Psoas muscle (tissue), 8 donors: Measurements from ENCODE around the gene COL7A1. TPM values are rescaled to one million over a fixed set of nuclear protein-coding genes. Genes with fewer than 3 reads are reported as not detected.

Experiments used
- ATAC-seq, 4 donors: fragments of 200-7000 bp; cut with Tn5 transposase; one replicate each; pipeline ENCODE4 v1.9.1; 2020; ENCODE audit warnings: moderate library complexity in 3 of 4, mild to moderate bottlenecking in 2 of 4
- DNase-seq, 2 donors: peaks; one replicate each; pipeline ENCODE4 v3.0.0-alpha.2; 2020
- H3K27ac ChIP-seq: fragments of 200-600 bp; one replicate; pipeline ENCODE4 v1.8.0; 2022
- H3K27me3 ChIP-seq, 3 donors: fragments of 200-600 bp in 1 of 3; one replicate each; pipeline versions ENCODE4 v1.6.1 to v1.8.0; 2013 to 2022; ENCODE audit warnings: low read length in 2 of 3, mild to moderate bottlenecking in 2 of 3, moderate library complexity in 1 of 3; ENCODE audit not compliant: insufficient read depth in 3 of 3
- H3K36me3 ChIP-seq, 2 donors: fragments of 200-600 bp in 1 of 2; one replicate each; pipeline versions ENCODE4 v1.6.1 to v1.8.0; 2013 to 2022; ENCODE audit warnings: low read depth in 1 of 2, mild to moderate bottlenecking in 1 of 2, moderate library complexity in 1 of 2; ENCODE audit not compliant: insufficient read depth in 1 of 2
- H3K4me1 ChIP-seq: fragments of 200-600 bp; one replicate; pipeline ENCODE4 v1.8.0; 2022
- H3K4me3 ChIP-seq: fragments of 200-600 bp; one replicate; pipeline ENCODE4 v1.8.0; 2022; ENCODE audit warnings: mild to moderate bottlenecking
- H3K9me3 ChIP-seq: fragments of 200-600 bp; one replicate; pipeline ENCODE4 v1.8.0; 2022
- WGBS, 3 donors: extraction: QIAGEN DNeasy Blood & Tissue Kit; methylation state at CpG; one replicate each; pipeline versions ENCODE4 v1.1.6 to v1.1.7; 2013; 5-methylcytosine and 5-hydroxymethylcytosine counted together
- intact Hi-C, 2 donors: fragments of 100-400 bp; cut with DNase I; formaldehyde crosslinking; loops; one replicate each; pipeline versions ENCODE4 v1.11.0 to v1.14.2; 2022
- polyA plus RNA-seq, 3 donors: library from polyadenylated mRNA; stranded (reverse); fragments of 200-250 nt; gene quantifications; one replicate each; pipeline ENCODE4 v1.2.3, GENCODE V29; 2013
- total RNA-seq, 4 donors: library from RNA; stranded (reverse); fragmentation: NEBNext Ultra II Directional in 2 of 4; extraction: Animal tissue kit (Norgen Biotek cat#: 25700) in 2 of 4; gene quantifications; one replicate each; pipeline versions ENCODE4 v1.2.1 to v1.2.4, GENCODE V29; 2021 to 2023
- TF ChIP-seq, protein P1 (sequence below): fragments of 200-600 bp; IDR thresholded peaks from one replicate; pipeline ENCODE4 v1.8.0; 2022; ENCODE audit warnings: antibody characterized with exemption
- donor health status: healthy with polysubstance abuse.
- donor health status: DM: no; HTN: no; CAD: no; lungs with moderate emphysema.
- donor health status: Bipolar disorder and iron deficiency.
- donor health status: healthy.
- donor health status: DM: yes; HTN: yes; CAD: no.
- donor health status: DM: no; HTN: no; CAD: no.
- donor health status: DM: no; HTN: no; CAD: no.
- donor health status: DM: yes; HTN: yes; CAD: no.

COL7A1 gene
- total and polyA plus RNA-seq, 7 donors: 1.6 to 22.2 (median 5.1) TPM

DNA sequence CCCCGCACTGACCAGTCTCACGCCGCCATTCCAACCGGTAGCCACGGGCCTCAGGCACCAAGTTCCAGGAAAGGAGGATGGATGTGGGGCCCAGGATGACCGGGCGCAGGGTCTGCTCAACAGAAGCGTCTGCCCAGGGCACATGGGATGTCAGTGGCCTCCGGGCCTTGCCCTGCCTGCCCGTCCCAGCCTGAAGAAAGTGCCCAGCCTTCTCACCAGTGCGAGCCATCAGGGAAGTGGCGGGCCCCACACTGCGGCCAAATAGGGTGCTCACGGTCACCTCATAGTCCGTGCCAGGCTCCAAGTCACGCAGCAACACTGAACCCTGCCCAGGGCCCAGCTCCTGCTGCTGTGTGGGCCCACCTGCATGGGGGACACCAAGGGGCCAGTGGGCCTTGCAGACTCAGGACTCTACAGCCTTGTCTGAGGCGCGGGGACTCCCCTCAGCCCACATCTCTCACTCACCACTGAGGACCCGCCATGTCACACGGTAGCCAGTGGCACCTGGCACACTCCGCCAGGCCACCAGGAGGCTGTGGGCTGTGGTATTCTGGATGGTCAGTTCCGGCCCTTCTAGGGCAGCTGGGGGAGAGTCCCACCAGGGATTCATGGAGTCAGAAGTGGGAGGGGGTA, 3.1 kb downstream of the COL7A1 start:
- Histone ChIP-seq H3K27ac (no peak overlapping the region), H3K4me3 (no peak overlapping the region), H3K9me3 (no peaks in the 10 kb centered on the region), H3K4me1 (peaks cover 27% of the 10 kb centered on the region), H3K27me3 (no peaks in the 10 kb centered on the region), H3K36me3 (peaks cover 0 to 11% of the 10 kb centered on the region in 2 donors)
- intact Hi-C loops: loop anchor here in 1 of 2 donors (2.0 kb wide), 1 partner anchor 25 kb away; no protein-coding TSS in a partner anchor
- ATAC-seq (no peak), DNase-seq (no peak)
- 92 to 93% (median 92%) methylated on average over 22 of the region's 22 CpGs for WGBS, 3 donors
- TF ChIP-seq, protein P1, sequence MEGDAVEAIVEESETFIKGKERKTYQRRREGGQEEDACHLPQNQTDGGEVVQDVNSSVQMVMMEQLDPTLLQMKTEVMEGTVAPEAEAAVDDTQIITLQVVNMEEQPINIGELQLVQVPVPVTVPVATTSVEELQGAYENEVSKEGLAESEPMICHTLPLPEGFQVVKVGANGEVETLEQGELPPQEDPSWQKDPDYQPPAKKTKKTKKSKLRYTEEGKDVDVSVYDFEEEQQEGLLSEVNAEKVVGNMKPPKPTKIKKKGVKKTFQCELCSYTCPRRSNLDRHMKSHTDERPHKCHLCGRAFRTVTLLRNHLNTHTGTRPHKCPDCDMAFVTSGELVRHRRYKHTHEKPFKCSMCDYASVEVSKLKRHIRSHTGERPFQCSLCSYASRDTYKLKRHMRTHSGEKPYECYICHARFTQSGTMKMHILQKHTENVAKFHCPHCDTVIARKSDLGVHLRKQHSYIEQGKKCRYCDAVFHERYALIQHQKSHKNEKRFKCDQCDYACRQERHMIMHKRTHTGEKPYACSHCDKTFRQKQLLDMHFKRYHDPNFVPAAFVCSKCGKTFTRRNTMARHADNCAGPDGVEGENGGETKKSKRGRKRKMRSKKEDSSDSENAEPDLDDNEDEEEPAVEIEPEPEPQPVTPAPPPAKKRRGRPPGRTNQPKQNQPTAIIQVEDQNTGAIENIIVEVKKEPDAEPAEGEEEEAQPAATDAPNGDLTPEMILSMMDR: no peak

DNA sequence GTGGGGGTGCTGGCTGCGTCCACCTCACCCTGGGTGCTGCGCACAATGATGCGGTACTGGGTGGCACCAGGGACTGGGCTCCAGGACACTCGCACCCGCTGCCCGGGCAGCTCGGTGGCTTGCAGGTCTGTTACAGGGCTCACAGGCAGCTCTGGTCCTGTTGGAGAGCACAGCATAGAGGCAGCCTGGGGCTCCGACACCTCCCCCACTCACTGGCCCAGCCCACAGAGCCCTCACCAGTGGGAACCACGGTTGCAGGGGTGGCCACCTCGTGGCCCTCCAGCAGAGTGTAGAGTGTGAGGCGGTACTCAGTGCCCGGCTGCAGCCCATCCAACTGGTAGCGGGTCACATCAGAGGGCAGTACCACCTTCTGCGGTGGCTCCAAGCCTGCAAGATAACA, 3.7 kb downstream of the COL7A1 start:
- Histone ChIP-seq H3K36me3 (peaks cover 0 to 14% of the 10 kb centered on the region in 2 donors), H3K9me3 (no peaks in the 10 kb centered on the region), H3K4me3 (no peak overlapping the region), H3K27ac (no peak overlapping the region), H3K27me3 (no peaks in the 10 kb centered on the region), H3K4me1 (peaks cover 23% of the 10 kb centered on the region)
- TF ChIP-seq, protein P1: no peak
- ATAC-seq (no peak), DNase-seq (no peak)
- WGBS, 3 donors: 92 to 93% (median 92%) methylated on average over 13 to 14 of the region's 14 CpGs
- intact Hi-C loops: no loop called here

DNA sequence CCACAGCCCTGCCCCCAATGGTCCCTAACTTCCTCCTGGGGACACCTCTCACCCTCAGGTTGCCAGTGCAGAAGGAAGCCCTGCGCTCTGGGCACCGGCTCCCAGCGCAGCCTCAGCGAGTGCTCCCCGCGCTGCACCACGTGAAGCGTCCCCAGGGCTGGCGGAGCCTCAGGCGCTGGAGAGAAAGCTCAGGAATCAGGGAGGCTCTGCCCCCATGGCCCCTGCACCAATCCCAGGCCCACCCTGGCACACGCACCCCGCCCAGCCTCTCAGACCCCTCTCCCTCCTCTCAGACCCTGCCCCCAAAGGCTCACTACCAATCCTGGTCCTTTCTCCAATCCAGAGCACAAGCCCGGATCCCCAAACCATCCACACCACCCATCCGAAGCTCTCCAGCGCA, 6.9 kb downstream of the COL7A1 start:
- Histone ChIP-seq H3K27me3 (no peaks in the 10 kb centered on the region), H3K9me3 (no peaks in the 10 kb centered on the region), H3K27ac (no peak overlapping the region), H3K36me3 (peaks cover 0 to 37% of the 10 kb centered on the region in 2 donors), H3K4me3 (no peak overlapping the region), H3K4me1 (no peaks in the 10 kb centered on the region)
- no peak for DNase-seq
- TF ChIP-seq, protein P1: no peak
- intact Hi-C loops: no loop called here
- no peak for ATAC-seq
- WGBS, 3 donors: 79 to 85% (median 80%) methylated on average over 8 to 15 of the region's 15 CpGs

DNA sequence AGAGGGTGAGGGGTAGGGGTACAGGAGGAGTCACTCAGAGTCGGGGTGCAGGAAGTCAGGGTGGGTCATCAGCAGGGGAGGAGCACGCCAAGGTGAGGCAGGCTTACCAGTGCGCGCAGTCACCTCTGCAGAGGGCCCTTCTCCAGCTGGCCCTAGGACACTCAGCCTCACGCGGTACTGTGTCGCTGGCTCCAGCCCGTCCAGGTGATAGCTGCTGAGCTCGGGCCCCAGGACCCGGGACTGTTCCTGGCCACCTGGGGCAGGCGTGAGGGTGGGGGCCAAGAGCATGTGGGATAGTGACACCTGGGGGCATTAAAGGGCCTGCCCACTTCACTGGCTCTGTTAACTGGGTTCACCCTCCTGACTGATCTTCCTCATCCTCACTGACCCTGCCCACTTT, 7.4 kb downstream of the COL7A1 start:
- Histone ChIP-seq H3K4me3 (no peak overlapping the region), H3K36me3 (peaks cover 0 to 37% of the 10 kb centered on the region in 2 donors), H3K27me3 (no peaks in the 10 kb centered on the region), H3K9me3 (no peaks in the 10 kb centered on the region), H3K27ac (no peak overlapping the region), H3K4me1 (no peaks in the 10 kb centered on the region)
- intact Hi-C loops: no loop called here
- TF ChIP-seq, protein P1: no peak
- WGBS, 3 donors: 83 to 85% (median 84%) methylated on average over 10 to 11 of the region's 11 CpGs
- no peak for ATAC-seq
- DNase-seq: no peak

DNA sequence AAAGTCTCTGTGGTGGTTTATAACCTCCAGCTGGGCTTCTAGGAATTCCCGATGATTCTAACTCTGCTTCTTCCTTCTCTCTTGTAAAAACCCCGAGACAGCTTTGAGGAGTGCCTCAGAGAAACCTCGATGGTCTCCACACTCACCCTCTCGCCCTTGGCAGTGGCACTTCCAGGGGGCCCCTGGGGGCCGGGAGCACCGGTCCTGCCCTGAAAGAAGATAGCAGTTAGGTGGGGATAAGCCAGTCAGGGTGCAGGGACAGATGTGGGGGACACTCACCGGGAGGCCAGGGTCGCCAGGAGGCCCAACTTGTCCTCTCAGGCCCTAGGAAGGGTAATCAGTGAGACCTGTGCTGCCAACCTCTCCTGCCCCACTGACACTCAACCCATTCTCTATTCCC, 9.7 kb downstream of the COL7A1 start:
- peaks cover 0 to 42% of the 10 kb centered on the region in 2 donors for H3K36me3 ChIP-seq
- 81 to 86% (median 86%) methylated on average over 8 of the region's 8 CpGs for WGBS, 3 donors
- intact Hi-C loops: no loop called here
- H3K4me3 ChIP-seq: no peak overlapping the region
- TF ChIP-seq, protein P1: no peak
- H3K9me3 ChIP-seq: no peaks in the 10 kb centered on the region
- H3K27me3 ChIP-seq: no peaks in the 10 kb centered on the region
- no peaks in the 10 kb centered on the region for H3K4me1 ChIP-seq
- no peak overlapping the region for H3K27ac ChIP-seq
- DNase-seq (no peak), ATAC-seq (no peak)
